Kidney epithelial cell (primary cell): Measurements from ENCODE around the gene SMARCC1. TPM values are rescaled to one million over a fixed set of nuclear protein-coding genes. Genes with fewer than 3 reads are reported as not detected.

ENCODE experiments used
- DNase-seq: peaks from one replicate; pipeline ENCODE4 v3.0.0-alpha.2; 2010; ENCODE audit warnings: low read depth
- H3K27me3 ChIP-seq: 2 replicates; pipeline ENCODE4 v1.6.0; 2011; ENCODE audit warnings: low read length; ENCODE audit not compliant: control insufficient read depth, insufficient read depth
- H3K36me3 ChIP-seq: 2 replicates; pipeline ENCODE4 v1.5.1; 2011; ENCODE audit warnings: low read length; ENCODE audit not compliant: control insufficient read depth, insufficient read depth
- H3K4me3 ChIP-seq: 2 replicates; pipeline ENCODE4 v1.5.1; 2011; ENCODE audit warnings: low read depth, mild to moderate bottlenecking, control low read depth, low read length
- total RNA-seq: library from RNA; depleted of rRNA; stranded (reverse); fragments of >200 nt; gene quantifications from 2 replicates; pipeline ENCODE4 v1.2.3, GENCODE V29; 2015
- TF ChIP-seq, protein P1 (sequence below): IDR thresholded peaks from 2 replicates; pipeline ENCODE4 v1.5.1; 2011; ENCODE audit warnings: mild to moderate bottlenecking, moderate library complexity, low read length, control low read depth, inconsistent platforms; ENCODE audit not compliant: insufficient read depth, poor library complexity, severe bottlenecking

Gene SMARCC1
- total RNA-seq, 1 donor from 2014 or later = 94.0 TPM

DNA sequence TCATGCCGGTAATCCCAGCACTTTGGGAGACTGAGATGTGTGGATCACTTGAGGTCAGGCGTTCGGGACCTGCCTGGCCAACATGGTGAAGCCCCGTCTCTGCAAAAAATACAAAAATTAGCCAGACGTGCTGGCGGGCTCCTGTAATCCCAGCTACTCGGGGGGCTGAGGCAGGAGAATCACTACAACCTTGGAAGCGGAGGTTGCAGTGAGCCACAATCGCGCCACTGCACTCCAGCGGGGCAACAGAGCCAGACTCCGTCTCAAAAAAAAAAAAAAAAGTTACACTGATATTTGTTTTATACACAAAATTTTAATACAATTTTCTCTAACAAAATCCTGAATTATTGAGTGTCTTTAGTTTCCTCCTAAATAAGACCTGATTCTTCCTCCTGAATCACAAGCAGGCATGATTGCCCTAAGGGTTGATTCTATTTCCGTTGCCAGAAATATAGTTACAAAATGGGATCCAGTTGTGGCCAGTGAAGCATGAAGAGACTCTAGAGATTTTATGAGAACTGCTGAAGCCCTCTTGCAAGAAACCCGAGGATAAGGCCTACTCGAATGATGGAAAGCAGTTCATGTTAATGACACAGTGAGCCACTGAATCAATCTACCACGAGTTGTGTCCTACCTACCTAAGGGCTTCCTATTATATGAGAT, 9.6 kb upstream of the SMARCC1 start:
- TF ChIP-seq, protein P1, sequence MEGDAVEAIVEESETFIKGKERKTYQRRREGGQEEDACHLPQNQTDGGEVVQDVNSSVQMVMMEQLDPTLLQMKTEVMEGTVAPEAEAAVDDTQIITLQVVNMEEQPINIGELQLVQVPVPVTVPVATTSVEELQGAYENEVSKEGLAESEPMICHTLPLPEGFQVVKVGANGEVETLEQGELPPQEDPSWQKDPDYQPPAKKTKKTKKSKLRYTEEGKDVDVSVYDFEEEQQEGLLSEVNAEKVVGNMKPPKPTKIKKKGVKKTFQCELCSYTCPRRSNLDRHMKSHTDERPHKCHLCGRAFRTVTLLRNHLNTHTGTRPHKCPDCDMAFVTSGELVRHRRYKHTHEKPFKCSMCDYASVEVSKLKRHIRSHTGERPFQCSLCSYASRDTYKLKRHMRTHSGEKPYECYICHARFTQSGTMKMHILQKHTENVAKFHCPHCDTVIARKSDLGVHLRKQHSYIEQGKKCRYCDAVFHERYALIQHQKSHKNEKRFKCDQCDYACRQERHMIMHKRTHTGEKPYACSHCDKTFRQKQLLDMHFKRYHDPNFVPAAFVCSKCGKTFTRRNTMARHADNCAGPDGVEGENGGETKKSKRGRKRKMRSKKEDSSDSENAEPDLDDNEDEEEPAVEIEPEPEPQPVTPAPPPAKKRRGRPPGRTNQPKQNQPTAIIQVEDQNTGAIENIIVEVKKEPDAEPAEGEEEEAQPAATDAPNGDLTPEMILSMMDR = no peak
- Histone ChIP-seq H3K27me3 (no peaks in the 10 kb centered on the region), H3K4me3 (no peak overlapping the region), H3K36me3 (no peaks in the 10 kb centered on the region)
- no peak for DNase-seq

DNA sequence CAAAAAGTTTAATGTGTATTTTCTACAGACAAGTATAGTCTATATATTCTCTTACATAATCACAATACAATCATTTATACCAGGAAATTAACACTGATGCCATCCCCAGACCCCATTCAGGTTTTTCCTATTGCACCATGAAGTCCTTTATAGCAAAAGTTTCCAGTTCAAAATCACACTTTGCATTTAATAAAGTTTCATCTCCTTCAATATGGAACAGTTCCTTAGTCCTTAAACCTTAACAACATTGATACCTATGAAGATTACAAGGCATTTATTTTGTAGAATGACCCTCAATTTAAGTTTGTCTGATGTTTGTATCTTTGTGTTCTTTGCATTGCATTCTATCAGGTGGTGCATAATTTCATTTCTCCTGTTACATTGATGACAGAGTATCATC, 2.0 kb upstream of the SMARCC1 start:
- no peaks in the 10 kb centered on the region for H3K36me3 ChIP-seq
- DNase-seq = no peak
- TF ChIP-seq, protein P1 = no peak
- no peak overlapping the region for H3K4me3 ChIP-seq
- no peaks in the 10 kb centered on the region for H3K27me3 ChIP-seq

DNA sequence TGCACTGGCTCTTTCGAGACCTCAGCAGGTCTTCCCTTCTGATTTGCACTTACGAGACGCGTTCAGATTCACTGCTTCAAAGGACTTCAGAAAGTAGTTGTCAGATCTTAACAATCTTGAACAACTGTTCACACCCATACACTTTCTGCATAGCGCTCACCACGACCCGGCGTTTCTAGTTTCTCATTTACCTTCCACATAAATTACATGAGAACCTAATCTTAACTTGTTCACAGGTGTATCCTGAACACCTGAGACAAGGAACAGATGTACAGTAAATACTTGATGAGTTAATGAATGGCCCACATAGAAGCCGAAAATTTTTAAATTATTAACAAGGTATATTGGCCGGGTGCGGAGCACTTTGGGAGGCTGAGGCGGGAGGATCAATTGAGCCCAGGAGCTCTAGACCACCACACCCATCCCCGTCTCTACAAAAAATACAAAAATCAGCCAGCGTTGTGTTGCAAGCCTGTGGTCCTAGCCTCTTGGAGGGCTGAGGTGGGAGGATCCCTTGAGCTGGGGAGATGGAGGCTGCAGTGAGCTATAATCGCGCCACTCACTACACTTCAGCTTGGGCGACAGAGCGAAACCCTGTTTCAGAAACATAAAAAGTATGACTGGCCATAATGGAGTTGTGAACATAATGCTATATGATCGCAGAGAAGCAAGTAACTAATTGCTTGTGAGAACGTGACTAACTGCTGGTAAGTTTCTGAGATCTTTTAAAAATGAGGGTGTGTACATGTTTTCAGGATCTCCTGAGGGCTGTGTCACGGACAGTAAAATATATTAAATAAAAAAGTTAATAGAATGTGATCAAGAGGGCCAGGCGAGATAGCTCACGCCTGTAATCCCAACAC, 984 bp upstream of the SMARCC1 start:
- DNase-seq = no peak
- peak overlapping the region; percentile 94 for H3K4me3 ChIP-seq
- H3K36me3 ChIP-seq = no peaks in the 10 kb centered on the region
- H3K27me3 ChIP-seq = no peaks in the 10 kb centered on the region
- TF ChIP-seq, protein P1 = no peak

DNA sequence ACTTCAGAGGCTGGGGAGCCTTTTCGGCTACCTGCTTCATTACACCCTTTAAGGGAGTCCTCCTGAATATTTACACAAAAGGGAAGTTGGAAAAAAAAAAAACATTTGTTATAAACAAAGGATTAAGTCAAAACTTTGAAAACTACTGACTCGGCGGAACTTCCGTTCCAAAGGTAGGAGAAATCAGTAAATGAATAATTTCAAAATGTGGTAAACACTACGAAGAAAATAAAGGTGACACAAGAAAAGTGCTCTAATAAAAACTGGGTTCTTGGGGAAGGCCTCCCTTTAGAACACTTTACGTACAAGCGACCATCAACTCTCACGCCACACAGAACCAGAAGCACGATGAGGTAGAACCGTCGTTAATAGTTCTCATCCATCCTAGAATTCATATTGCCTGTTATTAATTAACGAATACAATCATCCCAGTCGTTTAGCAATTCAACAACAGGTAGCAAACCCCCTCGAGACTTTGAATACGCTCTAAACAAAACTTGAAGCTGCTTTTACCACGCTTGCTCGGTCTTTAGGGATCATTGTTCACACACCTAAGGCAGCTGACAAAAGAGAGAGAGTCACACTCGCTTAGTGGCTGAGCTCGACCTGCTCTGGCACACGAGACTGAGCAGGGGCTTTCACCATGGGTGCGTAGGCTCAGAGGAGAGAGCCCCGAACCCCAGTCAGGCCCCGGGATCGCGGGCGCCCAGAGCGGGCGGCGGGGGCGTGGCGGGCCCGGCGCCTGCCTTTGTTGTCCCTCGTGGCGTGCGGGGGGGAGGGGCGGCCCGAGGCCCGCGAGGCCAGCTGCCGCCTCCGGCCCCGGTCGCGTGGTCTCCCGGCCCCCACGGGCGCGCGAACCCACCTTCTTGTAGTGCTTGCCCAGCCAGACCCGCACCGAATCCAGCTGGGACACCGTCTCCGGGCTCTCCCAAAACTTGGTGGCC, 680 bp downstream of the SMARCC1 start:
- DNase-seq = no peak
- Histone ChIP-seq H3K36me3 (no peaks in the 10 kb centered on the region), H3K27me3 (no peaks in the 10 kb centered on the region), H3K4me3 (peak overlapping the region; percentile 94)
- TF ChIP-seq, protein P1 = no peak

DNA sequence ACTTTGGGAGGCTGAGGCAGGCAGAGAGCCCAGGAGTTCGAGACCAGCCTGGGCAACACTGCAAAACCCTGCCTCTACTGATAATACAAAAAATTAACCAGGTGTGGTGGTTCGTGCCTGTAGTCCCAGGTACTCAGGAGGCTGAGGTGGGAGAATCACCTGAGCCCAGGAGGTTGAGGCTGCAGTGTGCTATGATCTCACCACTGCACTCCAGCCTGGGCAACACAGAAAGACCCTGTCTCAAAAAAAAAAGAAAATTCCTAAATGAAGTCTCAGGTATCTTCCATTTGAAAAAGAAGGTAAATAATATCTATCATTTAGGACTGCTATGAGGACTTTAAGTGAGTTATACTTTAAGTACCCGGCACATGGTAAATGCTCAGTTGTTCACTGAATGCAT, 2.9 kb downstream of the SMARCC1 start:
- H3K27me3 ChIP-seq = no peaks in the 10 kb centered on the region
- no peaks in the 10 kb centered on the region for H3K36me3 ChIP-seq
- TF ChIP-seq, protein P1 = no peak
- no peak for DNase-seq
- H3K4me3 ChIP-seq = no peak overlapping the region
